ENCODE measurements around the gene GEN1. TPM values are rescaled to one million over a fixed set of nuclear protein-coding genes. Genes with fewer than 3 reads are reported as not detected.

Gene GEN1
- total and polyA plus RNA-seq, 5 donors, result 1.5 to 5.5 (median 4.0) TPM

GRCh38 chr2:17771956-17772355, 18.0 kb downstream of the GEN1 start:
- no peak overlapping the region for H3K27ac ChIP-seq (ENCODE audit: low read length)
- 76% methylated on average over 2 of the region's 2 CpGs for WGBS
- ATAC-seq, result no peak

GRCh38 chr2:17772532-17772931, 18.6 kb downstream of the GEN1 start:
- H3K27ac ChIP-seq (ENCODE audit: low read length), result no peak overlapping the region
- no peaks in the 10 kb centered on the region for H3K4me1 ChIP-seq (ENCODE audit: control insufficient read depth, insufficient read depth, low read length)
- H3K9me3 ChIP-seq (ENCODE audit: control insufficient read depth, low read length), result no peaks in the 10 kb centered on the region
- H3K27me3 ChIP-seq (ENCODE audit: control insufficient read depth, insufficient read depth), result no peaks in the 10 kb centered on the region
- DNase-seq (no peak), ATAC-seq (no peak)
- 70% methylated on average over 2 of the region's 2 CpGs for WGBS
- intact Hi-C loops (cut with DNase I), result no loop called here
- H3K4me3 ChIP-seq (ENCODE audit: low read length), result no peak overlapping the region

More at GRCh38 chr2:17771956-17772355, 18.0 kb downstream of the GEN1 start:
- DNase-seq, result no peak
- Histone ChIP-seq H3K4me1 (ENCODE audit: control insufficient read depth, insufficient read depth, low read length) (no peaks in the 10 kb centered on the region), H3K27me3 (ENCODE audit: control insufficient read depth, insufficient read depth) (no peaks in the 10 kb centered on the region), H3K4me3 (ENCODE audit: low read length) (no peak overlapping the region), H3K9me3 (ENCODE audit: control insufficient read depth, low read length) (no peaks in the 10 kb centered on the region)
- intact Hi-C loops (cut with DNase I), result no loop called here

DNA sequence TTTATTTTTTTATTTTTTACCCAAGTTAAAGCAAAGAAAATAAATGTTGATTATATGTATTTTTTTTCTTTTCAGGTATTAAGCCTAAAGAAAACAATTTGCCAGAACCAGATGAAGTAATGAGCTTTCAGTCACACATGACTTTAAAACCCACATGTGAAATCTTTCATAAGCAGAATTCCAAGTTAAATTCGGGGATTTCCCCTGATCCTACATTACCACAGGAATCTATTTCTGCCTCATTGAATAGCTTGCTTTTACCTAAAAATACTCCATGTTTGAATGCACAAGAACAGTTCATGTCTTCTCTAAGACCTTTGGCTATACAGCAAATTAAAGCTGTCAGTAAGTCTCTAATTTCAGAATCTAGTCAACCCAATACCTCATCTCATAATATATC, 26.6 kb downstream of the GEN1 start:
- no peaks in the 10 kb centered on the region for H3K9me3 ChIP-seq (ENCODE audit: control insufficient read depth, low read length)
- 93% methylated on average over 1 of the region's 1 CpG for WGBS
- DNase-seq, result no peak
- intact Hi-C loops (cut with DNase I), result no loop called here
- H3K27me3 ChIP-seq (ENCODE audit: control insufficient read depth, insufficient read depth), result no peaks in the 10 kb centered on the region
- H3K4me3 ChIP-seq (ENCODE audit: low read length), result no peak overlapping the region
- no peak overlapping the region for H3K27ac ChIP-seq (ENCODE audit: low read length)
- no peak for ATAC-seq
- H3K4me1 ChIP-seq (ENCODE audit: control insufficient read depth, insufficient read depth, low read length), result no peaks in the 10 kb centered on the region

- no peak for ATAC-seq
- DNase-seq, result no peak
- Histone ChIP-seq H3K27me3 (ENCODE audit: control insufficient read depth, insufficient read depth) (no peaks in the 10 kb centered on the region), H3K4me3 (ENCODE audit: low read length) (no peak overlapping the region), H3K9me3 (ENCODE audit: control insufficient read depth, low read length) (no peaks in the 10 kb centered on the region), H3K27ac (ENCODE audit: low read length) (no peak overlapping the region), H3K4me1 (ENCODE audit: control insufficient read depth, insufficient read depth, low read length) (no peaks in the 10 kb centered on the region)
- intact Hi-C loops (cut with DNase I), result no loop called here
- 87% methylated on average over 1 of the region's 1 CpG for WGBS
These were observed 27.5 kb downstream of the GEN1 start for GRCh38 chr2:17781482-17781881.

- ATAC-seq (no peak), DNase-seq (no peak)
- no peaks in the 10 kb centered on the region for H3K27me3 ChIP-seq (ENCODE audit: control insufficient read depth, insufficient read depth)
- no peaks in the 10 kb centered on the region for H3K9me3 ChIP-seq (ENCODE audit: control insufficient read depth, low read length)
- no peak overlapping the region for H3K4me3 ChIP-seq (ENCODE audit: low read length)
- no peak overlapping the region for H3K27ac ChIP-seq (ENCODE audit: low read length)
- intact Hi-C loops (cut with DNase I), result no loop called here
- 81% methylated on average over 3 of the region's 3 CpGs for WGBS
- no peaks in the 10 kb centered on the region for H3K4me1 ChIP-seq (ENCODE audit: control insufficient read depth, insufficient read depth, low read length)
These were observed 32.8 kb downstream of the GEN1 start for GRCh38 chr2:17786727-17787126.

GRCh38 chr2:17788773-17789172, 34.8 kb downstream of the GEN1 start:
- H3K4me1 ChIP-seq (ENCODE audit: control insufficient read depth, insufficient read depth, low read length), result no peaks in the 10 kb centered on the region
- intact Hi-C loops (cut with DNase I), result no loop called here

DNA sequence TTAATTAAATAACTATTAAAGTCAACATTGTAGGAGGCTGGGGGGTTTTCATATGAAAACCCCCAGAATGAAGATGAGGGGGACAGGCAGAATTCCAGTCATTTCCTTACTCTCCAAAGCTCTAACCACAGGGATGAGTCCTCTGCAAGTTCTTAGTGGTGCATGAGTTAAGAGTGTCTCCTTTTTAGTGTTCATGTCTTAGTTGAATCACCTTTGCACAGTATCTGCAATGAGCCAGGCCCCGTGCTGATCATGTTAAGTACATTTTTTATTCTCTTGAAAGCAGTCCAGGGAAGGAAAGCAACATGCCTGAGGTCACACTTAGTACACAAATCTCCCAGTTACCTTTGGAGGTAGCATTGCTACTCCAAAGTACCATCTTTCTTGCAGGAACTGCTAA, 36.6 kb downstream of the GEN1 start:
- intact Hi-C loops (cut with DNase I), result no loop called here
- H3K4me1 ChIP-seq (ENCODE audit: control insufficient read depth, insufficient read depth, low read length), result no peaks in the 10 kb centered on the region
- no peaks in the 10 kb centered on the region for H3K9me3 ChIP-seq (ENCODE audit: control insufficient read depth, low read length)
- no peak overlapping the region for H3K27ac ChIP-seq (ENCODE audit: low read length)
- H3K27me3 ChIP-seq (ENCODE audit: control insufficient read depth, insufficient read depth), result no peaks in the 10 kb centered on the region
- no peak overlapping the region for H3K4me3 ChIP-seq (ENCODE audit: low read length)
- no peak for ATAC-seq
- DNase-seq, result no peak
- WGBS, result 65% methylated on average over 1 of the region's 1 CpG

More at GRCh38 chr2:17788773-17789172, 34.8 kb downstream of the GEN1 start:
- WGBS, result 66% methylated on average over 4 of the region's 4 CpGs
- DNase-seq (no peak), ATAC-seq (no peak)
- Histone ChIP-seq H3K27me3 (ENCODE audit: control insufficient read depth, insufficient read depth) (no peaks in the 10 kb centered on the region), H3K9me3 (ENCODE audit: control insufficient read depth, low read length) (no peaks in the 10 kb centered on the region), H3K27ac (ENCODE audit: low read length) (no peak overlapping the region), H3K4me3 (ENCODE audit: low read length) (no peak overlapping the region)

DNA sequence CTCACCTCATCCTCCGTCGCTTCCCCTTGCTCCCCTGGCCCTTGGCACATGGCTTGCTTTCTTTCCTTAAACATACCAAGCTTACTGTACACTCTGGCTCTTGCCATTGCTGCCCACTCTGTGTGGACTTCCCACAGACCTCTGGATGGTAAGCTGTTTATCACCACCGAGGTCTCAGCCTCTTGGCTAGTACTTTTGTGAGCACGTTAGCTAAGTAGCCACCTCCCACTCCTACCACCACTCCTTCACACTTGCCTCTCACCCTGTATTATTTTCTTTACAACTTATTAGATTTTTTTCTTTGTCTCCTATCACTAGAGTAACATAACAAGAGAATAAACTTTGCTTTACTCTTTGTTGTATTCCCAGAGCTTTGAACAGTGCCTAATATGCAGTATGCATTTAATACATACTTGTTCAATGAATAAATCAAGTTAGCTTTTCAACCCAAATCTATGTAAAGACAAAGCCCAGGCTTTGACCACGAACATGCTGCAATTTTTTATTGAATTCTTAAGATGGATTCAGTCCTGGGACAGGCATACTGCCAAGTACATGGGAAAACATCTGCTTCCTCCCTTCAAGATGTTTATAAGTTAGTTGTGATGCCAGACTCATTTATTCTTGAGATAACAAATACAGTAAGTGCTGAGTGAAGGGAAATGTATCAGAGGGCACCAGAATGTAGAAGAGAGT, 37.3 kb downstream of the GEN1 start:
- no peak for DNase-seq
- Histone ChIP-seq H3K4me3 (ENCODE audit: low read length) (no peak overlapping the region), H3K9me3 (ENCODE audit: control insufficient read depth, low read length) (no peaks in the 10 kb centered on the region), H3K4me1 (ENCODE audit: control insufficient read depth, insufficient read depth, low read length) (no peaks in the 10 kb centered on the region), H3K27me3 (ENCODE audit: control insufficient read depth, insufficient read depth) (no peaks in the 10 kb centered on the region), H3K27ac (ENCODE audit: low read length) (no peak overlapping the region)
- WGBS, result 46% methylated on average over 5 of the region's 5 CpGs
- intact Hi-C loops (cut with DNase I), result no loop called here
- no peak for ATAC-seq

DNA sequence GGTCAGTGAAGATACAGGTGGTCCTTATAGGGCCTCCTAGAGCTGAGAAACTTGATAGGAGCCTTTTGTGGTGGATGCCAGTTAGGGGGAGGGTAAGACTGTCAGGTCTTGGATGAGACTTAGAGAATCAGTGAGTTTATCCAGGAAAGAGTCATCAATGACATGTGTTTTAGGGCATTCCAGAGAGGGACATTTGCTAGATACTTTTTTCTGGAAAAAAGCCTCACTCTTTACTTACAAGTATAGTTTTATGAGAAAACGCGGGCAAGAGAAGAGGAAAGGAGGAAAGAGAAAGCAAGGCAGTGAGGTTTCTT, 37.8 kb downstream of the GEN1 start:
- ATAC-seq (no peak), DNase-seq (no peak)
- WGBS, result 63% methylated on average over 2 of the region's 2 CpGs
- no peaks in the 10 kb centered on the region for H3K27me3 ChIP-seq (ENCODE audit: control insufficient read depth, insufficient read depth)
- no peak overlapping the region for H3K27ac ChIP-seq (ENCODE audit: low read length)
- H3K9me3 ChIP-seq (ENCODE audit: control insufficient read depth, low read length), result no peaks in the 10 kb centered on the region
- H3K4me3 ChIP-seq (ENCODE audit: low read length), result no peak overlapping the region
- intact Hi-C loops (cut with DNase I), result no loop called here
- no peaks in the 10 kb centered on the region for H3K4me1 ChIP-seq (ENCODE audit: control insufficient read depth, insufficient read depth, low read length)

GRCh38 chr2:17792515-17792914, 38.6 kb downstream of the GEN1 start:
- no peaks in the 10 kb centered on the region for H3K4me1 ChIP-seq (ENCODE audit: control insufficient read depth, insufficient read depth, low read length)
- intact Hi-C loops (cut with DNase I), result no loop called here
- H3K4me3 ChIP-seq (ENCODE audit: low read length), result no peak overlapping the region
- no peaks in the 10 kb centered on the region for H3K27me3 ChIP-seq (ENCODE audit: control insufficient read depth, insufficient read depth)
- WGBS, result 81% methylated on average over 1 of the region's 1 CpG
- no peaks in the 10 kb centered on the region for H3K9me3 ChIP-seq (ENCODE audit: control insufficient read depth, low read length)
- no peak overlapping the region for H3K27ac ChIP-seq (ENCODE audit: low read length)
- DNase-seq (no peak), ATAC-seq (no peak)

DNA sequence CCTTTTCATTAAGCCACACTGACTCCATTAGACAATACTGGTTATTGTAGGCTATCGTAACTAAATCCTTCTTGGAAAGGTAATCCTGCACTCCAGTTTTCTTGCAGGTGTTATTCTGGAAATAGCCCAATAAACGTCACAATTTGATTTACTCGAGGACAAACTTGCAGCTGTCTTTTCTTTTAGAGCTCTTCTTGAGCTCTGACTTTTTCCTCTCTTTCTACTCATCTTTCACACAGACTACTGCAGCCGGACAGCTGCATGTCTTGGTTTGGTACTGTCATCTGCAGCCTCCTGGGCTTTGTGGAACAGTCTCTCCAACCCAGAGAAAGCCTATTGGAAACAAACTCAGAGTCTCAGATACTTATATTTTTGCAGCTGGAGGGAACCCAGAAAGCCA, 39.4 kb downstream of the GEN1 start:
- no peak overlapping the region for H3K4me3 ChIP-seq (ENCODE audit: low read length)
- no peaks in the 10 kb centered on the region for H3K27me3 ChIP-seq (ENCODE audit: control insufficient read depth, insufficient read depth)
- ATAC-seq, result no peak
- DNase-seq, result no peak
- intact Hi-C loops (cut with DNase I), result no loop called here
- H3K4me1 ChIP-seq (ENCODE audit: control insufficient read depth, insufficient read depth, low read length), result no peaks in the 10 kb centered on the region
- WGBS, result 65% methylated on average over 4 of the region's 4 CpGs
- H3K9me3 ChIP-seq (ENCODE audit: control insufficient read depth, low read length), result no peaks in the 10 kb centered on the region
- no peak overlapping the region for H3K27ac ChIP-seq (ENCODE audit: low read length)

DNA sequence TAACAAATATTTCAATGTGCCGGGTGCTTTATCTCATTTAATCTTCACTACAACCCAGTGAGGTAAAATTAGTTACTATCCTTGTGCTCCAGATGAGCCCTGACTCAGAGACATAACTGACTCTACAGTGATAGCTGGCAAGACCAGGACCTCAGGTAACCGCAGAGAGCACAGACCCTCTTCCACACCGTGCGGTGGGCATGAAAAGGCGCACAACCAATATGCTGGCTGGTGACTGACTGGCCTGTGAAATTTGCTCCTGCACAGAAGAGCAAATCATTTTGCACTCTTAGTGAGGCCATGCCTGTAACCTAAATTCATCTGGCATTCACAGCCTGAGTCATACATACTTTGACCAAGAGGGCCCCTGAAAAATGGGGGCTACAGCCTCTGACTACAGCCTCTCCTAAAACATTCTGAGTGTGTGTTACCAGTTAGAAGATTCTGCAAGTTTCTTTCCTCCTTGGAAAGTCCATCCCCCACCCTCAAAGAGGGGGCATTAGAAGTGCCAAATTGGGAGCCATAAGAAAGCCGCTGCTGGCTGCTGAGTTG, 39.9 kb downstream of the GEN1 start:
- Histone ChIP-seq H3K4me1 (ENCODE audit: control insufficient read depth, insufficient read depth, low read length) (peaks cover 2% of the 10 kb centered on the region), H3K27ac (ENCODE audit: low read length) (no peak overlapping the region), H3K27me3 (ENCODE audit: control insufficient read depth, insufficient read depth) (no peaks in the 10 kb centered on the region), H3K9me3 (ENCODE audit: control insufficient read depth, low read length) (no peaks in the 10 kb centered on the region), H3K4me3 (ENCODE audit: low read length) (no peak overlapping the region)
- intact Hi-C loops (cut with DNase I), result no loop called here
- DNase-seq (no peak), ATAC-seq (no peak)
- 87% methylated on average over 6 of the region's 6 CpGs for WGBS

Measured in right cardiac atrium (tissue), 5 donors.